Muscle layer of duodenum (tissue), 2 donors: ENCODE measurements around the gene RBM4B.
A peak's percentile ranks its signal among the peaks of the same experiment; 100 is the strongest.
"Not testable (repeated sequence)": the region's sequence is repeated elsewhere in the genome, so short reads cannot be mapped to it uniquely, and the experiment has no call there.

ENCODE experiments used
- H3K27ac ChIP-seq: one replicate; pipeline ENCODE4 v1.7.0; 2013; ENCODE audit warnings: mild to moderate bottlenecking, low read length
- H3K27me3 ChIP-seq: one replicate; pipeline ENCODE4 v1.7.0; 2013; ENCODE audit warnings: low read depth, mild to moderate bottlenecking, control low read depth, low read length
- H3K36me3 ChIP-seq, 2 donors: one replicate each; pipeline ENCODE4 v1.7.0; 2013; ENCODE audit warnings: low read length in 2 of 2, control low read depth in 1 of 2, mild to moderate bottlenecking in 1 of 2; ENCODE audit not compliant: insufficient read depth in 2 of 2, control insufficient read depth in 1 of 2
- H3K4me1 ChIP-seq, 2 donors: one replicate each; pipeline ENCODE4 v1.7.0; 2013; ENCODE audit warnings: low read length in 2 of 2, mild to moderate bottlenecking in 2 of 2, control low read depth in 1 of 2, moderate library complexity in 1 of 2; ENCODE audit not compliant: insufficient read depth in 2 of 2, control insufficient read depth in 1 of 2
- H3K4me3 ChIP-seq, 2 donors: one replicate each; pipeline ENCODE4 v1.7.0; 2013; ENCODE audit warnings: low read length in 2 of 2, low read depth in 1 of 2, mild to moderate bottlenecking in 1 of 2
- H3K9me3 ChIP-seq, 2 donors: one replicate each; pipeline ENCODE4 v1.7.0; 2013; ENCODE audit warnings: low read length in 2 of 2, control low read depth in 1 of 2, mild to moderate bottlenecking in 1 of 2; ENCODE audit not compliant: control insufficient read depth in 1 of 2
- donor health status: healthy.

The RBM4B gene, protein sequence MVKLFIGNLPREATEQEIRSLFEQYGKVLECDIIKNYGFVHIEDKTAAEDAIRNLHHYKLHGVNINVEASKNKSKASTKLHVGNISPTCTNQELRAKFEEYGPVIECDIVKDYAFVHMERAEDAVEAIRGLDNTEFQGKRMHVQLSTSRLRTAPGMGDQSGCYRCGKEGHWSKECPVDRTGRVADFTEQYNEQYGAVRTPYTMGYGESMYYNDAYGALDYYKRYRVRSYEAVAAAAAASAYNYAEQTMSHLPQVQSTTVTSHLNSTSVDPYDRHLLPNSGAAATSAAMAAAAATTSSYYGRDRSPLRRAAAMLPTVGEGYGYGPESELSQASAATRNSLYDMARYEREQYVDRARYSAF

GRCh38 chr11:66677599-66678375, at the start of gene RBM4B:
Gene RBM4B, minus strand, starts transcription at chr11:66677887. Its CDS starts 808 bp downstream, at chr11:66677079.
- H3K27me3 ChIP-seq, result no peaks in the 10 kb centered on the region
- H3K9me3 ChIP-seq, result no peaks in the 10 kb centered on the region
- H3K36me3 ChIP-seq, result peaks cover 0 to 5% of the 10 kb centered on the region in 2 donors
- H3K4me1 ChIP-seq, result peaks cover 20 to 37% of the 10 kb centered on the region in 2 donors
- H3K27ac ChIP-seq, result peak within 1 kb of the TSS; percentile 96
- H3K4me3 ChIP-seq, result peak within 1 kb of the TSS; percentile 77 to 83

DNA sequence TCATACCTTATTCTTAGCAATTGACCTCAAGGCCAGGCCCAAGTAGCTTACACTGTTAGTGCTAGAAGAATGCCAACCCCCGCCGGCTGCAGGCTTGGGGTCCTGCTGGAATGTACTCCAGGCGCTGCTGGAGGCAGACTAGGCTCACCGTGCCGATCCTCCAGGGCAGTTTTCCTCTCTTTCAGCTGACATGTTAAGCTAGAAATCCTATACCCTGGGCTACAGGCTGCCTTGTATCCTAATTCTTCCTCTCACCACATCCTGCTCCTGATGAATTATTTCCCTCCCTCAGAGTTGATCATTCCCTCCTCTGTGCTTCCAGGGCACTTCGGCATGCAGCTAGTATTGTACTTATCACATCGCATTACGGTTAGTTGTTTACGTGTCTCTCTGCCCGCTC, 48.0 kb upstream of the RBM4B start:
- peaks cover 6% of the 10 kb centered on the region for H3K27me3 ChIP-seq
- no peaks in the 10 kb centered on the region for H3K9me3 ChIP-seq
- H3K36me3 ChIP-seq, result no peaks in the 10 kb centered on the region
- peaks cover 0 to 17% of the 10 kb centered on the region in 2 donors for H3K4me1 ChIP-seq
- no peak overlapping the region for H3K27ac ChIP-seq
- H3K4me3 ChIP-seq, result no peak overlapping the region

GRCh38 chr11:66725114-66725513, 47.4 kb upstream of the RBM4B start:
- no peak overlapping the region for H3K27ac ChIP-seq
- H3K36me3 ChIP-seq, result no peaks in the 10 kb centered on the region
- peaks cover 6% of the 10 kb centered on the region for H3K27me3 ChIP-seq
- H3K9me3 ChIP-seq, result no peaks in the 10 kb centered on the region
- H3K4me3 ChIP-seq, result no peak overlapping the region
- H3K4me1 ChIP-seq, result peaks cover 0 to 17% of the 10 kb centered on the region in 2 donors

- not testable (repeated sequence) for H3K9me3 ChIP-seq, H3K4me3 ChIP-seq, H3K36me3 ChIP-seq, H3K27ac ChIP-seq, H3K27me3 ChIP-seq
- H3K4me1 ChIP-seq, result peaks cover 0 to 16% of the 10 kb centered on the region in 2 donors
These were observed 46.5 kb upstream of the RBM4B start for GRCh38 chr11:66724167-66724566.

- H3K36me3 ChIP-seq, result no peaks in the 10 kb centered on the region
- H3K4me1 ChIP-seq, result peaks cover 0 to 11% of the 10 kb centered on the region in 2 donors
- H3K27me3 ChIP-seq, result peaks cover 9% of the 10 kb centered on the region
- no peak overlapping the region for H3K4me3 ChIP-seq
- H3K9me3 ChIP-seq, result no peaks in the 10 kb centered on the region
- H3K27ac ChIP-seq, result no peak overlapping the region
These were observed 46.0 kb upstream of the RBM4B start for GRCh38 chr11:66723693-66724092.

DNA sequence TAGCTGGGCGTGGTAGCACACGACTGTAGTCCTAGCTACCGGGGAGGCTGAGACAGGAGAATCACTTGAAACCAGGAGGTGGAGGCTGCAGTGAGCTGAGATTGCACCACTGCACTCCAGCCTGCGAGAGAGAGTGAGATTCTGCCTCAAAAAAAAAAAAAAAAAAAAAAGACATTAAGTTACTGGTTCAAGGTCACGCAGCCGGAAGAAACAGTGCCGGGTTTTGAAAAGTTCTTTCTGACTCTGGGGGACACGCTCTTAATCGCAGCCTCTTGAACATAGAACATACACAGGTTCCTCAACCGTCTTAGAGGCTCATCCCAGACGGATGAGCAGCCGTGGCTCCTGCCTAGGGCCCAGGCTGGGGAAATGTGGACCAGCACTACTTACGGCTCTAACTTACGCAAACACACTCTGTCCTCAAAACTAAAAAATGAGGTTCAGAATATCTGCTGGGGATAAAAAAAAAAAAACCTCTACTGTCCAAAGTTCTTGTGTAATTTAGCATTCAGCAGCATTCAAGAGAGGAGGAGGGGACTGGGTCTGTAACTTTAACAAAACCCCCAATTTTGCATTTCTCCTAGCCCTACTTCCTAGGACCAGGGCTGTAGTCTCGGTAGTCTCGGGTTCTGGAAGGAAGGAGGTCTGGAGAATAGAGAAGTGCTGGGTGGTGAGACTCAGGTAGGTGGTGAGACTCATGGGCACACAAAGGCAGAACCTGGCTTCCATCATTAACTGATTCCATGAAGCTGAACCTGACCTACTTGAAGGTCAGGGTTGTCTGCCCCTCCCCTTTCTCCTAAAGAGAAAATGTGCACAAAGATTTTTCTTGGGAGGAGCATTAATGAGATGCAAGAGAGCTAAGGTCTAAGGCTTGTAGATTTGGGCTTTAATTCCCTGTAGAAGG, 45.3 kb upstream of the RBM4B start:
- H3K27me3 ChIP-seq, result peaks cover 9% of the 10 kb centered on the region
- no peak overlapping the region for H3K27ac ChIP-seq
- no peak overlapping the region for H3K4me3 ChIP-seq
- no peaks in the 10 kb centered on the region for H3K36me3 ChIP-seq
- H3K9me3 ChIP-seq, result no peaks in the 10 kb centered on the region
- peaks cover 0 to 7% of the 10 kb centered on the region in 2 donors for H3K4me1 ChIP-seq

DNA sequence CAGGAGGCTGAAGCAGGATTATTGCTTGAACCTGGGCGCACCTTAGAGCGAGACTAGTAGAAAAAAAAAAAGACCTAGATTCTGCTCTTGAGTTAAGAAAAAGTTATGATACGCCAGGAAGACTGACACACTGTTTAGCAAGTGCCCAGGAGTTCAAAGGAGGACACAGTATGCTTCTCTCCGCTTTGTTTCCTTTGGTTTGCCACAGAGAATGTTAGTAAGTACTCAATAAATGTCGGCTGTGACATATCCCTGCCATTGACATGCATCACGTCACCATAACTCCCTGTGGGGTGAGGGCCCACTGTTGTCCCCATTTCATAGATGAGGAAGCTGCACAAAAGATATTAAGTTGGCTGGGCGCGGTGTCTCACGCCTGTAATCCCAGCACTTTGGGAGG, 44.3 kb upstream of the RBM4B start:
- Histone ChIP-seq H3K36me3 (no peaks in the 10 kb centered on the region), H3K4me1 (peaks cover 0 to 2% of the 10 kb centered on the region in 2 donors), H3K9me3 (no peaks in the 10 kb centered on the region), H3K4me3 (no peak overlapping the region), H3K27me3 (peaks cover 9% of the 10 kb centered on the region), H3K27ac (no peak overlapping the region)

DNA sequence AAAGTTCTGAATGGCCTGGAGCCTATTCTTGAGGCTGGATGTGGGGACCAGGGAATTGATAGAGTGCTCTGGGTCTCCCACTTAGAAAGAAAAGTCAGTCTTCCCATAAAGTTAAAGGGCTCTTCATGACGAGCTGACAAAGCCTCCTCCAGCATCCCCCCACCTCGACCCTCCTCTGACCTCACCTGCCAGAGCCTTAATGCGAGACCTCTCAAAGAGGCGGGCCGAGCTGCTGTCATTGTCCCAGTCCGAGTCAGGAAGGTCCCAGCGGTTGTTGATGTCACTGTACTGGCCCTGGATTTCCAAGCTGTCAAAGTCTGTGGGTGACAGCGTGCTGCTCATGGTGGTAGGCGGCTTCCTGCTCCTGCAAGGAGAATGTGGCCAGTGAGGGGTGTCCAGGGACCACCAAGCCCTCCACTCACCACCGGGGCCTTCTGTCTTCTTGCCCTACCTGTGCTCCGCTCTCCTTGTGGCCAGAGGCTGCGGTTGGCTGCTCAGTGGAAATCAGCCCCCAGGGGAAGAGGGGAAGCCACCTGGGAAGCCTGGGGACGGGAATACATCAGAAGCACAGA, 43.3 kb upstream of the RBM4B start:
- Histone ChIP-seq H3K4me1 (no peaks in the 10 kb centered on the region), H3K9me3 (no peaks in the 10 kb centered on the region), H3K27me3 (peaks cover 3% of the 10 kb centered on the region), H3K4me3 (no peak overlapping the region), H3K36me3 (no peaks in the 10 kb centered on the region), H3K27ac (no peak overlapping the region)

DNA sequence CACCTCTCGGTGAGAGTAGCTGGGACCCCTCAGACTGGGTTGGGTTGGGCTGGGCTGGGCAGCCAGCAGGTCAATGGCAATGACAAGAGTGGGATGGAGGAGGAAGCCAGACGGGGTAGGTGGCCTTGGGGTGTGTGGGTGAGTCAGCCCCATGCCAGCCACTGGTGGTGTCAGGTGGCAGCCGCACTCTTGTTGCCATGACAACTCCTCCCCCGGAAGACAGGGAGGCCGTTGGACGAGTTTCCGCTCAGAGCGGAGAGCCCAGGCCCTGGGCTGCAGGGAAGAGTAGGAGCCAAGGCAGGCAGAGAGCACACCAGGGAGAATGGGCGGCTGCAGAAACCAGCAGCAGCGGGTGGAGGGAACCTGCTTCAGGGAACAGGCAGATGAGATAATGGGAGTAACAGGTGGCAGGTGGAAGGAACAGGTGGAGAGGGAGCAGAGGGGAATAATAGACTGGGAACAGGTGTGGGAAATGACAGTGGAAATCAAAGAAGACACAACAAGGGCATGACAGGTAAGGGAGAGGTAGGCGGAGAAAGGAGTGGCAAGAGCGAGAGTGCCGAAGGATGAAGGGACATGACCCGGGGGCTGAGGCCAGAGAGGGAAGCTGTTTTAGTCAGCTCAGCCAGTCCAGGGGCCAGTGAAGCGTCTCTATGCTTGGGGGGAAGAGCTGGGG, 42.7 kb upstream of the RBM4B start:
- no peaks in the 10 kb centered on the region for H3K9me3 ChIP-seq
- H3K27ac ChIP-seq, result no peak overlapping the region
- no peak overlapping the region for H3K4me3 ChIP-seq
- no peaks in the 10 kb centered on the region for H3K36me3 ChIP-seq
- H3K27me3 ChIP-seq, result peaks cover 3% of the 10 kb centered on the region
- H3K4me1 ChIP-seq, result no peaks in the 10 kb centered on the region

DNA sequence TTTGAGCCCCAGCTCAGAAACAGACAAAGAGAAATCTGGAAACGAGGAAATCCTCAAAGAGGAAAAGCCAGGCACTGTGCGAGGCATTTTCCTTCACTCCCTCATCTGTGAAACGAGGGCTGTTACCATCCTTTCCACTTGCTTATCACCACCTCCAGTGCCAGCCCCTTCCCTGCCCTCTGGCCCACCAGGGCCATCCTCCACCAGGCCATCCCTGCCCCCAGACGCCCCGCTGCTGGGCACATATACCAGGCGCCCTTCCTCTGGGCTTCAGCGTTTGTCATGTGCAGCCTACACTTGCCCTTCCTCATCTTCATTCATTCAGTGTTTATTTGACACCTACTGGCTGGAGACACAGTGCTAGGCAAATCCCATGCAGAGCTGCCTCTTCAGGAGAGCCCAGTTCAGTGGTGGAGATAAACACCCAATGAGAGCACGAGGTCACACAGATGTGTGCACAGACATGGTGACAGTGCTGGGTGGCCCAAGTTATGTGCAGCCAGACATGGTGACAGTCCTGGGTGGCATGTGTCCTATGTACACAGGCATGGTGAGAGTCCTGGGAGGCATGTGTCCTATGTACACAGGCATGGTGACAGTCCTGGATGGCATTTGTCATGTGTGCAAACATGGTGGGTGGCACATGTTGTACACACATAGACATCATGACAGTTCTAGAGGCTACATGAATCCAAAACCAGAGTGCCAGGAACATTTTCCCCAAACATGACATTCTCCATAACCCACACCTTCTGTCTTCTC, 41.6 kb upstream of the RBM4B start:
- H3K36me3 ChIP-seq, result no peaks in the 10 kb centered on the region
- H3K9me3 ChIP-seq, result no peaks in the 10 kb centered on the region
- no peak overlapping the region for H3K4me3 ChIP-seq
- no peak overlapping the region for H3K27ac ChIP-seq
- peaks cover 3% of the 10 kb centered on the region for H3K27me3 ChIP-seq
- H3K4me1 ChIP-seq, result no peaks in the 10 kb centered on the region
